Spinal cord (tissue), 10 donors: ENCODE results near the gene DGCR8. TPM values are rescaled to one million over a fixed set of nuclear protein-coding genes. Genes with fewer than 3 reads are reported as not detected.

ENCODE experiments used
- DNase-seq, 6 donors: peaks; one replicate each; pipeline versions ENCODE4 v3.0.0 to v3.0.0-alpha.2; 2013 to 2015; ENCODE audit warnings: low spot score in 6 of 6, low read depth in 4 of 6
- H3K27ac ChIP-seq: one replicate; pipeline ENCODE4 v1.5.1; 2013; ENCODE audit warnings: low read depth, low read length, control low read depth
- H3K27me3 ChIP-seq: one replicate; pipeline ENCODE4 v1.6.1; 2013; ENCODE audit warnings: low read length; ENCODE audit not compliant: control insufficient read depth, insufficient read depth
- H3K36me3 ChIP-seq: one replicate; pipeline ENCODE4 v1.6.1; 2013; ENCODE audit warnings: low read length; ENCODE audit not compliant: control insufficient read depth, insufficient read depth
- H3K4me1 ChIP-seq: one replicate; pipeline ENCODE4 v1.6.1; 2013; ENCODE audit warnings: low read length; ENCODE audit not compliant: control insufficient read depth, insufficient read depth
- H3K4me3 ChIP-seq: one replicate; pipeline ENCODE4 v1.5.1; 2013; ENCODE audit warnings: low read depth, low read length, control low read depth
- H3K9me3 ChIP-seq: one replicate; pipeline ENCODE4 v1.6.1; 2013; ENCODE audit warnings: low read length; ENCODE audit not compliant: control insufficient read depth, insufficient read depth
- WGBS: methylation state at CpG from one replicate; pipeline ENCODE4 v1.1.5; 2013; ENCODE audit warnings: missing lambda C conversion rate; ENCODE audit not compliant: insufficient coverage; 5-methylcytosine and 5-hydroxymethylcytosine counted together
- polyA plus RNA-seq, 2 donors: library from polyadenylated mRNA; unstranded; fragments of 120-200 nt; gene quantifications; one replicate each; pipeline ENCODE4 v1.2.1, GENCODE V29; 2013; ENCODE audit not compliant: insufficient read length in 2 of 2
- total RNA-seq, 2 donors: library from RNA; depleted of rRNA in 1 of 2; stranded (reverse); fragments of 120-200 nt in 1 of 2; fragments of >200 nt in 1 of 2; gene quantifications; one replicate each; pipeline versions ENCODE4 v1.2.3 to v1.2.4, GENCODE V29; 2013 to 2014
- donor health status: healthy.

The DGCR8 gene
- total and polyA plus RNA-seq, 4 donors = 20.7 to 58.7 (median 39.0) TPM

GRCh38 chr22:20089226-20089976, 9.4 kb downstream of the DGCR8 start:
- Histone ChIP-seq H3K27me3 (no peaks in the 10 kb centered on the region), H3K36me3 (peaks cover 95% of the 10 kb centered on the region), H3K9me3 (no peaks in the 10 kb centered on the region), H3K4me1 (peaks cover 8% of the 10 kb centered on the region), H3K4me3 (no peak overlapping the region), H3K27ac (no peak overlapping the region)
- 93% methylated on average over 15 of the region's 17 CpGs for WGBS
- no peak for DNase-seq

DNA sequence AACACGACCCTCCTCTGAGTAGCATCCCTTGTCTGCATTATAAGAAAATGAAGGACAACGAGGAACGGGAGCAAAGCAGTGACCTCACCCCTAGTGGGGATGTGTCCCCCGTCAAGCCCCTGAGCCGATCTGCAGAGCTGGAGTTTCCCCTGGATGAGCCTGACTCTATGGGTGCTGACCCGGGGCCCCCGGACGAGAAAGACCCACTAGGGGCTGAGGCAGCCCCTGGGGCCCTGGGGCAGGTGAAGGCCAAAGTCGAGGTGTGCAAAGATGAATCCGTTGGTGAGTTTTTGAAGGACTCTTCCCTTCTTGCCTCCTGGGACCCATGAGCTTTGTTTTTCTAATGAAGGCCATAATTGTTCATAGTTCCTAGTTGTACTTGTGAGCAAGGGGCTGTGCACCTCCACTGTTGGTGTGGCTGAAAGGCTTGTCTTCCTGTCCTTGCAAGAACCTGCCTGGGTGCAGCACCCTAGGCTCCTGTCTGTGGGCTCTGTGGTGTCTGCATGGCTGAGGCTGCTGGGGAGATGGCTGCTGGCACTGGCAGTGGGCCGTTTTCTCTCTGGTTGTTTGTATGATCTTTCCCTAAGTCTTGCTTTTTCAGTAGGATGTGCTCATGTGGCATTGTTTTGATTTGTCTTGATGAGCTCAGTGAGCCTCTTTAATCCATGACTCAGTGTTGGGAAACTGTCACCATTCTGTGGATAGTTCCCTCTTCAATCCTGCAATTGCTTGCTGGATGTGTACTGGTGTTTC, 10.1 kb downstream of the DGCR8 start:
- Histone ChIP-seq H3K4me1 (peaks cover under 1% of the 10 kb centered on the region), H3K36me3 (peaks cover 96% of the 10 kb centered on the region), H3K27ac (no peak overlapping the region), H3K9me3 (no peaks in the 10 kb centered on the region), H3K27me3 (no peaks in the 10 kb centered on the region), H3K4me3 (no peak overlapping the region)
- 94% methylated on average over 10 of the region's 11 CpGs for WGBS
- no peak for DNase-seq

DNA sequence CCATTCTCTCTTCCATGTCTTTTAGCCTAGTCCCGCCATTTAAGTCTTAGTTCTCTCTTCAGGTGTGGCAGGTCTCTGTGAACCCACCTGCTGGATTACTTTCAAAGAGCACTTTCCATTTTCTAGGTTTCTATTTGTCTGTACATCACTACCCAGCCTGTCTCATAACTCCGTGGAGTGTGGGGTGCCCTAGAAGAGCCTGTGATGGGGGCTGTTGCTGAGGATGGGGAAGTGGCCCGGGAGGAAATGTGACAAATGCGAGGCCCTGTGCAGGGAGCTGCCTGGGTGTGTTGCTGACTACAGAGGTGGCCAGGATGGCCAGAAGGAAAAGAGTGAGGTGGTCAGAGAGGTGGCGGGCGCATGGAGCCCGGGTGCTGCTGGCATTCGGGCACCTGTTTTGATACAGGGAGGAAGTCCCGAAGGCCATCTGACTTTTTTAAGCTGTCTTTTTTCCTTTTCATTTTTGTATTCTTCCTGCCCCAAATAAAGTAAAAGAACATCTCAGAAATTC, 10.7 kb downstream of the DGCR8 start:
- DNase-seq = no peak
- no peak overlapping the region for H3K27ac ChIP-seq
- peaks cover 98% of the 10 kb centered on the region for H3K36me3 ChIP-seq
- whole genome bisulfite sequencing = 95% methylated on average over 3 of the region's 9 CpGs
- no peaks in the 10 kb centered on the region for H3K9me3 ChIP-seq
- H3K4me1 ChIP-seq = no peaks in the 10 kb centered on the region
- no peak overlapping the region for H3K4me3 ChIP-seq
- no peaks in the 10 kb centered on the region for H3K27me3 ChIP-seq

- no peak for DNase-seq
- H3K27ac ChIP-seq = no peak overlapping the region
- no peaks in the 10 kb centered on the region for H3K9me3 ChIP-seq
- 93% methylated on average over 10 of the region's 16 CpGs for WGBS
- H3K36me3 ChIP-seq = peaks cover 91% of the 10 kb centered on the region
- no peak overlapping the region for H3K4me3 ChIP-seq
- no peaks in the 10 kb centered on the region for H3K4me1 ChIP-seq
- no peaks in the 10 kb centered on the region for H3K27me3 ChIP-seq
These were observed 11.8 kb downstream of the DGCR8 start for GRCh38 chr22:20091690-20092476.

- DNase-seq = no peak
- Histone ChIP-seq H3K9me3 (no peaks in the 10 kb centered on the region), H3K36me3 (peaks cover 85% of the 10 kb centered on the region), H3K27ac (no peak overlapping the region), H3K4me1 (no peaks in the 10 kb centered on the region), H3K27me3 (no peaks in the 10 kb centered on the region), H3K4me3 (no peak overlapping the region)
- 90% methylated on average over 11 of the region's 11 CpGs for WGBS
These were observed 12.4 kb downstream of the DGCR8 start for GRCh38 chr22:20092477-20092854.

DNA sequence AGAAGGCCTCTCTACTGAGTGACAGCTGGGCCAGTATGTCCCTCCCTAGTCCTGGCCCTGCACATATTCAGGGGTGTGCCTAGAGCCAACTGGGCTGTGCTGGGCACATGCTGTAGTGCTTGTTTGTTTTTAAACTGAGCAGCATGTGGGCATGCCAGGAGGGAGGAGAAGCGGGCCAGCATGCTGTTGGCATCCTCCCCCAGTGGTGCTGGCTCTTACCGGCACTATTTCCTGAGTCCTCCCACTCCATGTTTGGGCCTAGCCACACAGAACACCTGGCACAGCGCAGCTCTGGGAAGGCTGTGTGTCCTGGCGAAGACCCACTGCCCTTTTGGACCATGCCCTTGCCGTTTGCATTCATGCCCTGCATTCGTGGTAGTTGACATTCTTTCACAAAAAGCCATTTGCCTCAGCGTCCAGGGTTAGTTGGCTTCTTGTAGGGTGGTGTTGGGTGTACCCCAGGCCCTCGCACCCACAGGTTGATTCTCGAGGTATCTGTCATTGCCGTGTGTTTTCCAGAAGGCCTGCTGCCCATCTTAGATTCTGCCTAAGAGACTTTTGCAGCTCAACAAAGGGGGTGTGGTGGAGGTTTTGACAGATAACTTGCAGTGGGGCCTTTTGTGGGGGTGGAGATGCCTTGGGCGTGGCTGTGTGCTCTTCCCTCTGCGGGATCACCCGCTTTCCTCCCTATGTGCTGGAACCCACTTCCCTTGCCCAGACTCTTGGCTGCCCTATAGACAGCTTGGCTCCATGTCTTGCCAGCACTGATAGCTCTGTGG, 13.6 kb downstream of the DGCR8 start:
- Histone ChIP-seq H3K9me3 (no peaks in the 10 kb centered on the region), H3K27me3 (no peaks in the 10 kb centered on the region), H3K36me3 (peaks cover 74% of the 10 kb centered on the region), H3K4me3 (no peak overlapping the region), H3K4me1 (no peaks in the 10 kb centered on the region), H3K27ac (no peak overlapping the region)
- DNase-seq = no peak
- WGBS = 87% methylated on average over 13 of the region's 13 CpGs

GRCh38 chr22:20094197-20094807, 14.3 kb downstream of the DGCR8 start:
- 96% methylated on average over 10 of the region's 15 CpGs for WGBS
- Histone ChIP-seq H3K4me1 (no peaks in the 10 kb centered on the region), H3K36me3 (peaks cover 75% of the 10 kb centered on the region), H3K27ac (no peak overlapping the region), H3K27me3 (no peaks in the 10 kb centered on the region), H3K4me3 (no peak overlapping the region), H3K9me3 (no peaks in the 10 kb centered on the region)
- DNase-seq = no peak

DNA sequence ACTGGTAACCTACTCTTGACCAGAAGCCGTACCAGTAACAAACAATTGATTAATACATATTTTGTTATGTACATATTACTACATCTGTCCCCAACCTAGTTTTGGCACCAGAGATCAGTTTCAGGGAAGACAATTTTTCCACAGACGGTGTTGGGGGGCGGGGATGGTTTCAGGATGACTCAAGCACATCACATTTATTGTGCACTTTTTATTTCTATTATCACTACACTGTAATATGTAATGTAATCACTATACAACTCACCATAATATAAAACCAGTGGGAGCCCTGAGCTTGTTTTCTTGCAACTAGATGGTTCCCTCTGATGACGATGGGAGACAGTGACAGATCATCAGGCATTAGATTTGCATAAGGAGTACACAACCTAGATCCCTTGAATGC, 15.5 kb downstream of the DGCR8 start:
- WGBS = no CpG with 5 or more reads among the region's 4 CpGs
- Histone ChIP-seq H3K4me3 (no peak overlapping the region), H3K36me3 (peaks cover 74% of the 10 kb centered on the region), H3K27ac (no peak overlapping the region), H3K9me3 (no peaks in the 10 kb centered on the region), H3K4me1 (no peaks in the 10 kb centered on the region), H3K27me3 (no peaks in the 10 kb centered on the region)
- no peak for DNase-seq
